DND-41 (cell line): ENCODE results near the gene RAD51B.

ENCODE experiments used
- CTCF ChIP-seq: IDR thresholded peaks from 2 replicates; pipeline ENCODE4 v1.5.1; 2012; ENCODE audit warnings: borderline replicate concordance, low read length, moderate library complexity, mild to moderate bottlenecking; ENCODE audit not compliant: poor library complexity, severe bottlenecking; ENCODE audit errors: extremely low read depth
- EZH2 ChIP-seq: IDR thresholded peaks from 3 replicates; pipeline ENCODE4 v1.6.1; 2012; ENCODE audit warnings: borderline replicate concordance, low read depth, mild to moderate bottlenecking, moderate library complexity, low read length, inconsistent platforms; ENCODE audit not compliant: severe bottlenecking

GRCh38 chr14:68042586-68043210 lies 223.1 kb downstream of the RAD51B start:
- no peak for TF ChIP-seq CTCF
- TF ChIP-seq EZH2, result no peak
